Endothelial cell of umbilical vein (primary cell): ENCODE results near the gene COL9A1. TPM values are rescaled to one million over a fixed set of nuclear protein-coding genes. Genes with fewer than 3 reads are reported as not detected.

Experiments used
- BruUV-seq: library from RNA; stranded (reverse); fragments of 400-500 nt; replicated peaks from 2 replicates; lab custom pipeline; 2021; lab: Mats Ljungman, UMichigan
- CTCF ChIA-PET: fragments of 300-600, 350-600 bp; sonication (Branson Sonifier 250); formaldehyde crosslinking; loops from one replicate; lab custom pipeline; 2021; ENCODE audit warnings: antibody characterized with exemption, inconsistent platforms; lab: Charles Lee
- POLR2A ChIA-PET: fragments of 300-600, 350-600 bp; sonication (Branson Sonifier 250); formaldehyde crosslinking; loops from one replicate; lab custom pipeline; 2021; ENCODE audit warnings: antibody characterized with exemption, inconsistent platforms; lab: Charles Lee
- DNase-seq: peaks from one replicate; pipeline ENCODE4 v3.0.0-alpha.2; 2011; ENCODE audit warnings: low read depth, low spot score
- FAIRE-seq: peaks from 2 replicates; lab custom pipeline; 2011; peaks lifted over from hg19 to GRCh38; lab: Jason Lieb, UNC
- H2AFZ ChIP-seq: 2 replicates; pipeline ENCODE4 v1.6.0; 2012; ENCODE audit warnings: low read depth, low read length, control low read depth, inconsistent platforms
- H3K27ac ChIP-seq: 2 replicates; pipeline ENCODE4 v1.5.1; 2011; ENCODE audit warnings: low read depth, mild to moderate bottlenecking, control low read depth, low read length, moderate library complexity; ENCODE audit not compliant: insufficient read depth
- H3K27me3 ChIP-seq, 2 experiments: 2 replicates each; pipeline versions ENCODE4 v1.6.0 to v1.6.1; 2011; ENCODE audit warnings: low read length in 2 of 2, mixed read lengths in 1 of 2; ENCODE audit not compliant: control insufficient read depth in 2 of 2, insufficient read depth in 2 of 2
- H3K36me3 ChIP-seq, 2 experiments: 2 replicates in 1 of 2; 3 replicates in 1 of 2; pipeline ENCODE4 v1.5.1; 2011; ENCODE audit warnings: low read length in 2 of 2, mild to moderate bottlenecking in 1 of 2, moderate library complexity in 1 of 2; ENCODE audit not compliant: control insufficient read depth in 2 of 2, insufficient read depth in 2 of 2; ENCODE audit errors: extremely low read depth in 1 of 2
- H3K4me1 ChIP-seq: 3 replicates; pipeline ENCODE4 v1.5.1; 2011; ENCODE audit warnings: mild to moderate bottlenecking, low read length; ENCODE audit not compliant: control insufficient read depth, insufficient read depth; ENCODE audit errors: extremely low read depth
- H3K4me2 ChIP-seq: 2 replicates; pipeline ENCODE4 v1.6.1; 2011; ENCODE audit warnings: low read length, control low read depth, mixed read lengths; ENCODE audit not compliant: insufficient read depth
- H3K4me3 ChIP-seq, 3 experiments: fragments of 200-600 bp in 1 of 3; sonication (generic), shearing (Covaris generic) in 1 of 3; replicated peaks in 1 of 3; 2 replicates each; pipeline ENCODE4 v1.5.1; 2011 to 2016; ENCODE audit warnings: control low read depth in 3 of 3, low read length in 3 of 3, mild to moderate bottlenecking in 2 of 3, inconsistent platforms in 1 of 3, low read depth in 1 of 3, moderate library complexity in 1 of 3; ENCODE audit not compliant: insufficient read depth in 1 of 3
- H3K79me2 ChIP-seq: 2 replicates; pipeline ENCODE4 v1.6.0; 2012; ENCODE audit warnings: low read length, inconsistent platforms; ENCODE audit not compliant: control insufficient read depth, insufficient read depth
- H3K9ac ChIP-seq: replicated peaks from 2 replicates; pipeline ENCODE3; 2011; ENCODE audit warnings: low read length, control low read depth; ENCODE audit not compliant: insufficient read depth; ENCODE audit errors: extremely low read depth
- H3K9me1 ChIP-seq: replicated peaks from 3 replicates; pipeline ENCODE4 v1.6.0; 2011; ENCODE audit warnings: mild to moderate bottlenecking, low read length; ENCODE audit not compliant: control insufficient read depth, insufficient read depth; ENCODE audit errors: extremely low read depth
- H3K9me3 ChIP-seq: replicated peaks from 2 replicates; pipeline ENCODE4 v1.5.1; 2012; ENCODE audit warnings: low read length, inconsistent platforms; ENCODE audit not compliant: control insufficient read depth, insufficient read depth
- H4K20me1 ChIP-seq: replicated peaks from 2 replicates; pipeline ENCODE3; 2011; ENCODE audit warnings: mild to moderate bottlenecking, low read length; ENCODE audit not compliant: control insufficient read depth, insufficient read depth; ENCODE audit errors: extremely low read depth
- CTCF ChIP-seq, 2 donors: IDR thresholded peaks; 1 replicate in 1 of 2; 2 replicates in 1 of 2; pipeline ENCODE4 v1.5.1; 2011; ENCODE audit warnings: low read length in 2 of 2, mild to moderate bottlenecking in 2 of 2, moderate library complexity in 2 of 2, control low read depth in 1 of 2, inconsistent platforms in 1 of 2, low read depth in 1 of 2; ENCODE audit not compliant: insufficient read depth in 1 of 2; ENCODE audit errors: extremely low read depth in 1 of 2
- EZH2 ChIP-seq: IDR thresholded peaks from 2 replicates; pipeline ENCODE4 v1.6.1; 2012; ENCODE audit warnings: borderline replicate concordance, low read depth, mild to moderate bottlenecking, moderate library complexity, low read length, inconsistent platforms; ENCODE audit not compliant: severe bottlenecking
- FOS ChIP-seq: IDR thresholded peaks from 2 replicates; pipeline ENCODE4 v1.6.1; 2011; ENCODE audit warnings: mild to moderate bottlenecking, low read length, moderate library complexity, borderline replicate concordance; ENCODE audit not compliant: insufficient read depth
- GATA2 ChIP-seq: IDR thresholded peaks from 2 replicates; pipeline ENCODE4 v1.7.0; 2011; ENCODE audit warnings: low read depth, mild to moderate bottlenecking, moderate library complexity, mixed read lengths, low read length; ENCODE audit not compliant: insufficient read length, insufficient read depth
- JUN ChIP-seq: IDR thresholded peaks from 2 replicates; pipeline ENCODE4 v1.6.1; 2011; ENCODE audit warnings: borderline replicate concordance, low read depth; ENCODE audit not compliant: insufficient read length, insufficient read depth
- MAX ChIP-seq: IDR thresholded peaks from 2 replicates; pipeline ENCODE4 v1.6.1; 2011; ENCODE audit not compliant: insufficient read depth, insufficient read length
- MYC ChIP-seq: IDR thresholded peaks from one replicate; pipeline ENCODE4 v1.6.1; 2011; ENCODE audit warnings: mild to moderate bottlenecking, low read depth, low read length
- POLR2A ChIP-seq: IDR thresholded peaks from 2 replicates; pipeline ENCODE4 v1.6.1; 2012; ENCODE audit warnings: low read depth, mild to moderate bottlenecking, control low read depth, low read length
- POLR2AphosphoS5 ChIP-seq: IDR thresholded peaks from 2 replicates; pipeline ENCODE4 v1.6.1; 2012; ENCODE audit warnings: low read depth, mild to moderate bottlenecking, control low read depth, low read length, moderate library complexity; ENCODE audit not compliant: insufficient read depth
- dilution Hi-C: fragments of 300-500 bp; cut with MboI; formaldehyde crosslinking; loops from one replicate; pipeline ENCODE4 v1.15.0; 2019; ENCODE audit warnings: low sequenced_read_pairs; ENCODE audit not compliant: extremely low pct_ligation_motif_present
- intact Hi-C: fragments of 100-400 bp; cut with micrococcal nuclease; formaldehyde crosslinking; loops from one replicate; pipeline ENCODE4 v1.10.0; 2022
- polyA plus RNA-seq, 4 experiments: library from polyadenylated mRNA; depleted of rRNA in 3 of 4; stranded (reverse) in 3 of 4; unstranded in 1 of 4; fragments of >200 nt; gene quantifications; 2 replicates each; pipeline versions ENCODE4 v1.2.1 to v1.2.3, GENCODE V29; 2011 to 2012; ENCODE audit warnings: missing spikeins in 1 of 4
- total RNA-seq: library from RNA; stranded (reverse); gene quantifications from 2 replicates; pipeline ENCODE4 v1.2.3, GENCODE V29; 2021

The COL9A1 gene
- total and polyA plus RNA-seq, 2 donors (not counting 3 experiments of a cell fraction or from before 2014, with no cell fraction given), result not detected

DNA sequence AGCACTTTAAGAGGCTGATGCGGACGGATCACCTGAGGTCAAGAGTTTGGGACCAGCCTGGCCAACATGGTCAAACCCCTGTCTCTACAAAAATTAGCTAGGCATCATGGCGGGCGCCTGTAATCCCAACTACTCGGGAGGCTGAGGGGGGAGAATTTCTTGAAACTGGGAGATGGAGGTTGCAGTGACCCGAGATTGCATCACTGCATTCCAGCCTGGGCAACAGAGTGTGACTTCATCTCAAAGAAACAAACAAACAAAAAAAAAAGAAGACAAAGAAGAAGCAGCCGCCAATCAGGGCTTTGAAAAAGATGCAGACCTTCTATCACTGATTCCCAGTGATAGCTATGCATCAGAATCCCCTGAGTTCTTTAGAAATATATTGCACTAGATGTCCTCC lies 56.8 kb downstream of the COL9A1 start:
- TF ChIP-seq MAX, result no peak
- TF ChIP-seq POLR2AphosphoS5, result no peak
- TF ChIP-seq GATA2, result no peak
- no peak for TF ChIP-seq JUN
- no peak for TF ChIP-seq MYC
- TF ChIP-seq EZH2, result no peak
- TF ChIP-seq CTCF (IDR thresholded peaks at IDR 0.05; ENCODE audit: extremely low read depth in 1 of 2, insufficient read depth in 1 of 2, low read depth in 1 of 2, low read length in 2 of 2), result no peak
- TF ChIP-seq FOS, result no peak
- no peak for TF ChIP-seq POLR2A
- Histone ChIP-seq H3K9me1 (no peaks in the 10 kb centered on the region), H3K27me3 (no peaks in the 10 kb centered on the region), H3K4me2 (no peak overlapping the region), H4K20me1 (no peaks in the 10 kb centered on the region), H3K4me3 (no peak overlapping the region), H3K9ac (no peak overlapping the region), H3K79me2 (no peaks in the 10 kb centered on the region), H3K4me1 (no peaks in the 10 kb centered on the region), H3K36me3 (no peaks in the 10 kb centered on the region), H2AFZ (no peak overlapping the region), H3K9me3 (no peaks in the 10 kb centered on the region), H3K27ac (no peak overlapping the region)
- ChIA-PET CTCF (interaction anchor here (1.0 kb wide), 1 partner anchor 123 kb away, joined by 4 read pairs; no protein-coding TSS in a partner anchor), POLR2A (no interaction called here)
- dilution Hi-C loops (no loop called here), intact Hi-C loops (no loop called here)
- FAIRE-seq, result no peak
- no peak for DNase-seq
- BruUV-seq, result no TSS peak
